Measurements from ENCODE around the gene ELL.

DNA sequence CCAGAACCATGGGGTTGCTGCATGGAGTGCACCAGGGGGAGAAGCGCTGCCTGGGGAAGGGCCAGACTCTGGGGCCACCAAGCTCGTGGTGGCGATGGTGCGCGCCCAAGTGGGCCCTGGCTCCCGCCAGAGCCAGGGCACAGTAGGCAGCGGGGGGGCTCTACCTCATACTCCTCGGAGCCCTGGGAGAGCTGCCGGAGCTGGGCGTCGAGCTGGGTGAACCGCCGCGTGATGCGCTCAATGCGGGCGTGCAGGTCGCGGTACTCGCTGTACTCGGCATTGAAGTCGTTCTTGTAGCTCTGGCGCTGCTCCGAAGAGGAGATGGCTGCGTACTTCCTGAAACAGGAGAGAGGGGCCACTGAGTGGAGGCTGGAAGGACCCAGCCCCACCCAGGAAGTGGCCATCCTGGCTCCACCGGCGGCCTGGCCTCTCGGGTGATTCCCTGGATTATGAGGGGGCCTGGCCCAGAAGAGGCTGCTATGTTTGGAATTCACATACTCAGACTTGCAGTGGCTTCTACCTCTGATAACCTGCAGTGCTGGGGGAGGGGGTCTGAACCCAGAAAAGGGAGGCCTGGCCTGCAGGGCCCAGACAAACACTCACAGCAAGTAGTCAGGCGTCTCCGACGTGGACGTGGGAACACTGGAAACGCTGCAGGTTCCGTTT, 75.6 kb downstream of the ELL start:
- TF ChIP-seq POLR2A (IDR thresholded peaks at IDR 0.05), result no peak
- TF ChIP-seq, protein P1, sequence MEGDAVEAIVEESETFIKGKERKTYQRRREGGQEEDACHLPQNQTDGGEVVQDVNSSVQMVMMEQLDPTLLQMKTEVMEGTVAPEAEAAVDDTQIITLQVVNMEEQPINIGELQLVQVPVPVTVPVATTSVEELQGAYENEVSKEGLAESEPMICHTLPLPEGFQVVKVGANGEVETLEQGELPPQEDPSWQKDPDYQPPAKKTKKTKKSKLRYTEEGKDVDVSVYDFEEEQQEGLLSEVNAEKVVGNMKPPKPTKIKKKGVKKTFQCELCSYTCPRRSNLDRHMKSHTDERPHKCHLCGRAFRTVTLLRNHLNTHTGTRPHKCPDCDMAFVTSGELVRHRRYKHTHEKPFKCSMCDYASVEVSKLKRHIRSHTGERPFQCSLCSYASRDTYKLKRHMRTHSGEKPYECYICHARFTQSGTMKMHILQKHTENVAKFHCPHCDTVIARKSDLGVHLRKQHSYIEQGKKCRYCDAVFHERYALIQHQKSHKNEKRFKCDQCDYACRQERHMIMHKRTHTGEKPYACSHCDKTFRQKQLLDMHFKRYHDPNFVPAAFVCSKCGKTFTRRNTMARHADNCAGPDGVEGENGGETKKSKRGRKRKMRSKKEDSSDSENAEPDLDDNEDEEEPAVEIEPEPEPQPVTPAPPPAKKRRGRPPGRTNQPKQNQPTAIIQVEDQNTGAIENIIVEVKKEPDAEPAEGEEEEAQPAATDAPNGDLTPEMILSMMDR (IDR thresholded peaks at IDR 0.05), result no peak
